Muscle layer of duodenum (tissue), 2 donors: Measurements from ENCODE around the gene TCF19.
A peak's percentile ranks its signal among the peaks of the same experiment; 100 is the strongest.

ENCODE experiments used
- H3K27ac ChIP-seq: one replicate; pipeline ENCODE4 v1.7.0; 2013; ENCODE audit warnings: mild to moderate bottlenecking, low read length
- H3K27me3 ChIP-seq: one replicate; pipeline ENCODE4 v1.7.0; 2013; ENCODE audit warnings: low read depth, mild to moderate bottlenecking, control low read depth, low read length
- H3K36me3 ChIP-seq, 2 donors: one replicate each; pipeline ENCODE4 v1.7.0; 2013; ENCODE audit warnings: low read length in 2 of 2, control low read depth in 1 of 2, mild to moderate bottlenecking in 1 of 2; ENCODE audit not compliant: insufficient read depth in 2 of 2, control insufficient read depth in 1 of 2
- H3K4me1 ChIP-seq, 2 donors: one replicate each; pipeline ENCODE4 v1.7.0; 2013; ENCODE audit warnings: low read length in 2 of 2, mild to moderate bottlenecking in 2 of 2, control low read depth in 1 of 2, moderate library complexity in 1 of 2; ENCODE audit not compliant: insufficient read depth in 2 of 2, control insufficient read depth in 1 of 2
- H3K4me3 ChIP-seq, 2 donors: one replicate each; pipeline ENCODE4 v1.7.0; 2013; ENCODE audit warnings: low read length in 2 of 2, low read depth in 1 of 2, mild to moderate bottlenecking in 1 of 2
- H3K9me3 ChIP-seq, 2 donors: one replicate each; pipeline ENCODE4 v1.7.0; 2013; ENCODE audit warnings: low read length in 2 of 2, control low read depth in 1 of 2, mild to moderate bottlenecking in 1 of 2; ENCODE audit not compliant: control insufficient read depth in 1 of 2
- donor health status: healthy.

The TCF19 gene, protein sequence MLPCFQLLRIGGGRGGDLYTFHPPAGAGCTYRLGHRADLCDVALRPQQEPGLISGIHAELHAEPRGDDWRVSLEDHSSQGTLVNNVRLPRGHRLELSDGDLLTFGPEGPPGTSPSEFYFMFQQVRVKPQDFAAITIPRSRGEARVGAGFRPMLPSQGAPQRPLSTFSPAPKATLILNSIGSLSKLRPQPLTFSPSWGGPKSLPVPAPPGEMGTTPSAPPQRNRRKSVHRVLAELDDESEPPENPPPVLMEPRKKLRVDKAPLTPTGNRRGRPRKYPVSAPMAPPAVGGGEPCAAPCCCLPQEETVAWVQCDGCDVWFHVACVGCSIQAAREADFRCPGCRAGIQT

DNA sequence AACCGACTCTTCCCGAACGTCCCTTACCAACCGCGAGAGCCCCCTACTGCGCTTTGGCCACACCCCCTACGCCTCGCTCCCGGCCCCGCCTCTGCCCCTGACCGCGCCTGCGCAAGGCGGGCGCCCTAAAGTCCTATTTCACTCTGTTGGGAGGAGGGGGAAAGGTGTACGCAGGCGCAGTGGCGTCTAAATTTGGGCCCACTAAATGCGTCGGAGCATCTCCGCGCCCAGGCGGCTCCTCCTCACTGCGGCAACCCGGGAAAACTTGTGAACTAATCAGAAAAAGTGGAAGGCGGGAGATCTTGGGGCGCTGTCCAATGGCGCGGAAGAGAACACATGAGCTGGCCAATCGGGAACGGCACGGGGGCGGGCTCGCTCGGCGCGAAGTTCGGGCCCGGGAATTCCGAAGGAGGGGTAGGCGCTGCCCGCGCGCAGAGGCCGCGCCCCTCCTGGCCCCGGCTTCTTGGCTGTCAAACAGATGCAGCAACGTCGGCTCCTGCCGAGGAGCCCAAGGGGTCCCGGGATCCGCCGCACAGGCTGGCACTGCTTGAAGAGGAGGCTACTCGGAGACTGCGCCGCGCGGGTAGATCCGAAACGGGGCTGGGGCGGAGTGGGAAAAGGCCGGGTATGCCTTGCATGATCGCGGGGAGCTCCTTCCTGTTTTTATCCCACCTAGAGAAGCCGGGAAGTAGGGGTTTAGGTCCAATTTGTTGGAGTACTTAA, at the start of gene TCF19:
TCF19 (plus strand) TSS at position 450 of the 723 bp plus-strand sequence. CDS start 881 bp downstream, outside the sequence.
- H3K27me3 ChIP-seq, result no peaks in the 10 kb centered on the region
- peaks cover 4 to 17% of the 10 kb centered on the region in 2 donors for H3K4me1 ChIP-seq
- H3K27ac ChIP-seq, result no peak within 1 kb of the TSS
- peaks cover 0 to 5% of the 10 kb centered on the region in 2 donors for H3K36me3 ChIP-seq
- H3K9me3 ChIP-seq, result no peaks in the 10 kb centered on the region
- peak within 1 kb of the TSS; percentile 78 to 83 for H3K4me3 ChIP-seq

DNA sequence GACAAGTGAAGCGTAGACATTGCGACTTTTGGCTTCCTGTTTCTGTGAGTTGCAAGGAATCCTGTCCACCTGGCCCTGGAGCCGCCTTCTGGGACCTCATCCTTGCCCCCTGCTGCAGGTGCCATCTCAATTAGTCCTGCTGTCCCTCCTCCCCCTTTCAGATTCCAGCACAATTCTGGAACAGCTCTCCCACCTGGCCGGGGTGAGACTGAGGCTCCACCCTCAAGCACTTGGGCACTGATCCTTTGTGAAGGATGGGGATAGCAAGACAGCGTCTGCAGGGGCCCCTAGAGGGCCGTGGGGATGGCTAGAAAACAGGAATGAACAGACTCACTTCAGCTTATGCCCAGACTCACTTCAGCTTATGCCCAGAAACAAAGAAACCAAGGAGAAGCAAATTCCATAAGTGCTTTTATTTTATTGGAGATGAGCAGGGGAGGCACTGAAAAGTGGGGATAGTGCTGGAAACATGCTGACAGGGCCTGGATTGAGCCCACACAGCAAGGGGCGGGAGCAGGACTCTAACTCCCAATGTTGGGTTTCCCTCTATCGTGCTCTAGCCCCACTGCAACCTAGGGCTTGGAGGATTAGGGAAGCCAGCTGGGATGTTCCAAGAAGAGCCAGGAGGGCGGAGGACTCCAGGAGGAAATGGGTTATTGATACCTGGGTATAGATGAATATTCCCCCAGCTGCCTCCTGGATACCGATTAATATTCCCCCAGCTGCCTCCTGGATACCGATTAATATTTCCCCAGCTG, 47.4 kb upstream of the TCF19 start:
- Histone ChIP-seq H3K27ac (no peak overlapping the region), H3K4me3 (no peak overlapping the region), H3K4me1 (peaks cover 13 to 20% of the 10 kb centered on the region in 2 donors), H3K9me3 (no peaks in the 10 kb centered on the region), H3K36me3 (no peaks in the 10 kb centered on the region), H3K27me3 (no peaks in the 10 kb centered on the region)

DNA sequence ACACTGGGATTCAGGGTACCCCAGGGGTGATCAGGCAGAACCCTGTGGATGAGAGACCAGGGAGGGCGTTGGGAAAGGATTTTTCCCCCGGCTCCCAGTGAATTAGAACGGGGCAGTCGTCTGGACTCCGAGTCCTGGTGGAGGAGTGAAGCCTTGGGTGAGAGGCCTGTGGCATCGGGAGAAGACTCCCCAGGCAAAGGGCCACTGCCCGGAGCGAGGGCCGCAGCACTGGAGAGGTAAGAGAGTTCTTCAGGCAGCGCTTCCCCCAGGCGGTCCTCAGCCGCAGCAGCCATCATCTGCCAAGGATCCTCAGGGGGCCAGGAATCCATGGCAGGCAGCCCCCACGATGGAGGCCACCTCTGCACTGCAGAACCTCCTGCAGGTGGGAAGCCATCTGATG, 46.7 kb upstream of the TCF19 start:
- Histone ChIP-seq H3K9me3 (no peaks in the 10 kb centered on the region), H3K4me1 (peaks cover 13 to 22% of the 10 kb centered on the region in 2 donors), H3K27me3 (no peaks in the 10 kb centered on the region), H3K4me3 (no peak overlapping the region), H3K27ac (no peak overlapping the region), H3K36me3 (no peaks in the 10 kb centered on the region)

DNA sequence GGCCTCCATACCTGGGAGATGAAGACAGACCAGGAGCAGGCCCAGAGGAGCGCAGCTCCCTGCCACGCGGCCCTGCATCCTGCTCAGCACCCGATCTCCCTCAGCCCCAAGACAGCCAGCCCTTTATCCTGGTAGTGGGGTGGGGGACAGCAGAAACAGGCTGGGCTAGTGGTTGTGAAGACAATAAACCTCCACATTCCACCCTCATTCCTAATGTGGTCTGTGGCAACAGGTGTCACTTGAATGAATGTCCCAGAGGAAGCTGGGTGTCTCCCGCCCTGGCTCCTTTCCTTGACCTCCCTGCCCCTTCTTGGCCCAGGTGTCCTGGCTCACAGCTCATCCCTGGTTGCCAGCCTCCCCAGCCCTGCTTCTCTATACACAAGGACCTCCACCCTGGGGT, 45.9 kb upstream of the TCF19 start, which contains the start of gene C6orf15:
C6orf15 (minus strand) TSS at position 98 of the 400 bp plus-strand sequence; CDS start at position 78, 20 bp downstream.
- H3K4me3 ChIP-seq, result no peak within 1 kb of the TSS
- H3K27ac ChIP-seq, result no peak within 1 kb of the TSS
- no peaks in the 10 kb centered on the region for H3K27me3 ChIP-seq
- H3K36me3 ChIP-seq, result no peaks in the 10 kb centered on the region
- H3K4me1 ChIP-seq, result peaks cover 13 to 26% of the 10 kb centered on the region in 2 donors
- H3K9me3 ChIP-seq, result no peaks in the 10 kb centered on the region

DNA sequence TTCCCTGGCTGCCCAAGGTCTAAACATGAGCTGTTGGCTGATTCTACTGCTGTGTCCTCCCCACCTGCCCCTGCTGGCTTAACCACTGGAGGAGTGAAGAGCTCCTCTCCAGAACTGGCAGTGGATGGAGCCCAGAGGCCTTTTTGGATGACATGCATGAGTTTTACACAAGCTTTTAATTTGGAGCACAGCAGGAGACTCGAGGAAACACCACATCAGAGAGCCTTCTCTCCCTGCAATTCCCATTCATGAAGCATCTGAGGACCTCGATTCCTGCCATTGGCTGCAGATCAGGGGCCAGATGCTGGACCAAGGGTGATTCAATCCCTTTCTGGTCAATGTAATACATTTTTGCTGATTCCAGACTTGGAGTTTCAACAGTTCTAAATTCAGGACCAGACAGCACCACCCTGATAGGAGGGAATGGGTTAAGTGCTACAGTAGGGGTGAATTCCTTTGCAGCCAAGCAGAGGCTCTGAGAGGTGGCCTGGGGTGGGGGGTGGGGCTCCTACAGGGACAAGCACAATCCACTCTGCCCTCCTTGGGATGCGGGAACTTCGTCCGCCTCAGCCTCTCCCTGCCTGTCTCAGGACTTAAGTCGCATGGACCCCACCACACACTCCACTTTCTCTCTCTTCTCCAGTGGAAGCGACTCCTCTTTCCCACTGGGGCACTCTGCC, 44.4 kb upstream of the TCF19 start:
- Histone ChIP-seq H3K9me3 (no peaks in the 10 kb centered on the region), H3K27me3 (no peaks in the 10 kb centered on the region), H3K4me3 (no peak overlapping the region), H3K27ac (no peak overlapping the region), H3K36me3 (no peaks in the 10 kb centered on the region), H3K4me1 (peaks cover 13 to 26% of the 10 kb centered on the region in 2 donors)

DNA sequence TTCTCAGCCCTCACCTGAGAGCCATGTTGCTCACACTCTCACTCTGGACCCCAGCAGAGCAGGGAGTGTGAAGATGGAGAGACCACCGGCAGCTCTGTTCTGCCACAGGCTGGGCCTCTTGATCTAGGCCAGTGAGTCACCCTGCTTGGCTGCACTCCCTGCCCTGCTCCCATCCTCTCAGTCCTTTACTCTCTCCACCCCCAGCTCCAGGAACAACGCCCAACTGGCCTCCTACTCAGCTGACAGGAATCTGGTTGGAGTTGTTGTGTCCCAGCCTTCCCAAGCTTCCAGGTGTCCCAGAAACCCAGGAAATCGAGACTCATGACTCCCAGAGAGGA, 43.9 kb upstream of the TCF19 start, which contains the start of gene PSORS1C1:
PSORS1C1 (plus strand) TSS at position 260 of the 338 bp plus-strand sequence. CDS start 14,833 bp downstream, outside the sequence.
- H3K4me3 ChIP-seq, result peak within 1 kb of the TSS; percentile 32 to 60

DNA sequence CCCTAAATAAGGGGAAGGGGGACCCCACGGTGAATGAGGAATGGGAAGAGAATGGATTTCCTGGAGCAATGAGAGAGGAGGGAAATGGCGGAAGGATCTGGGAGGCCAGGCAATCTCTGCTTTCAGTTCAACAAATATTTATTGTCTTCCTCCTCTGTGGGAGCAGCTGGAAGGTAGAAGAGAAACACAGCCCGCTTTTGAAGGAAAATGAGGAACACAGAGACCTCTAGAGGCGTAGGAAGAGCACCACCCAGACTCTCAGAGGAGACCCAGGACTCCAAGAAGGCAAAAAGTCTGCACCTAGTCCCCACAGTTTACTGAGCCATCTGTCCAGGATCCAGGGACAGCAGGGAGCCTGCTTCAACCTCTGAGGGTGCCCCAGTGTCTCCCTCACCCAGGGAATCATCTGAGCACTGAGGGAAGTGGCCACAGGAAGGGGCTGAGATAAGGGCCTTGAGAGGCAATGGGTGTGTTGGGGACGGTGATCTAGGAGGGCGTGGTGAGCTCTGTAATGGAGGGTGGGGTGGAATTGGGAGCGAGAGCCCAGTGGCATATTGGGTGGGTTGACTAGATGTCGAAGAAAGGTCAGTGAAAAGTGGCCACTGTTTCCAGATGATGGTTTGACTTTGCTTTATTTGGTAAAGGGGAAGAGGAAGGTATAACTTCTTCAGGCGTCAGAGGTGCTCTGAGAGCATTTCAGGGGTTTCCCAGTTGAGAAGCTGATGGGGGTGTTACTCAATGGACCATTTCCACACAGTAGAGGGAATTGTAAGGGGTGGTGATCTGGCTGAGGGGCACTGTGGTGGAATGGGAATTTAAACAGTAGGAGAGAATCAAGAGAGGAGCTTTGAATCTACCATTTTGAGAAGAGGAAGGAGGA, 43.2 kb upstream of the TCF19 start:
- no peaks in the 10 kb centered on the region for H3K9me3 ChIP-seq
- no peaks in the 10 kb centered on the region for H3K27me3 ChIP-seq
- H3K36me3 ChIP-seq, result no peaks in the 10 kb centered on the region
- peak overlapping the region; percentile 32 to 60 for H3K4me3 ChIP-seq
- peak overlapping the region; percentile 76 for H3K27ac ChIP-seq
- peaks cover 13 to 26% of the 10 kb centered on the region in 2 donors for H3K4me1 ChIP-seq

More for the DNA sequence above, 43.9 kb upstream of the TCF19 start, which contains the start of gene PSORS1C1:
- H3K27me3 ChIP-seq, result no peaks in the 10 kb centered on the region
- H3K36me3 ChIP-seq, result no peaks in the 10 kb centered on the region
- peak within 1 kb of the TSS; percentile 76 for H3K27ac ChIP-seq
- no peaks in the 10 kb centered on the region for H3K9me3 ChIP-seq
- peaks cover 13 to 26% of the 10 kb centered on the region in 2 donors for H3K4me1 ChIP-seq

DNA sequence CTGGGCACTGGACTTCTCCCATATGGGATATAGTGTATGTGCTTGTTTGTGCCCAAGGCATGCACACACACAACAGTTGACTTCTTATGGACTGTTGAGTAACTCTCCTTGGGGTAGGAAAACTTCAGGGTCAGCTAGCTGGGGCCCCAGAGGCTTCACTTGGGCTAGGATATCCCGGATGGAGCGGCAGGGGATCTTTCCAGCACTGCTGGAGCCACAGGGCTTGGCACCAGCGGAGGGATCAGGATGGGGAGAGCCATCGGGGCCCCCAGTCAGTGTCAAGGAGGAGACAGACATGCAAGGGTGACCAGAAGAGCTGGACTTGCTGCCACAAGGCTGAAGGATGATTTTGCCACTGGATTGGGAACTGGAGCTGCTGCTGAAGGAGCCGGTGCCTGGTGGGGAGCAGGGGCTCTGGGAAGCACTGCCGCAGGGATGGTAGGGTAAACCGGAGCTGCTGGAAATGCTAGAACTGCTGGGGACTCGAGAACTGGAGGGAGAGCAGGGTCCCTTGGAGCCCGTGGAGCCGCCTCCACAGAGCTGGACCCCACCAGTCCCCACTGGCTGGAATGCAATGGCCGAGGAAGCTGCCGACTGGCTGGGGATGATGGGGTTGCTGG, 42.3 kb upstream of the TCF19 start:
- Histone ChIP-seq H3K4me1 (peaks cover 13 to 26% of the 10 kb centered on the region in 2 donors), H3K27ac (no peak overlapping the region), H3K27me3 (no peaks in the 10 kb centered on the region), H3K4me3 (no peak overlapping the region), H3K9me3 (no peaks in the 10 kb centered on the region), H3K36me3 (no peaks in the 10 kb centered on the region)

DNA sequence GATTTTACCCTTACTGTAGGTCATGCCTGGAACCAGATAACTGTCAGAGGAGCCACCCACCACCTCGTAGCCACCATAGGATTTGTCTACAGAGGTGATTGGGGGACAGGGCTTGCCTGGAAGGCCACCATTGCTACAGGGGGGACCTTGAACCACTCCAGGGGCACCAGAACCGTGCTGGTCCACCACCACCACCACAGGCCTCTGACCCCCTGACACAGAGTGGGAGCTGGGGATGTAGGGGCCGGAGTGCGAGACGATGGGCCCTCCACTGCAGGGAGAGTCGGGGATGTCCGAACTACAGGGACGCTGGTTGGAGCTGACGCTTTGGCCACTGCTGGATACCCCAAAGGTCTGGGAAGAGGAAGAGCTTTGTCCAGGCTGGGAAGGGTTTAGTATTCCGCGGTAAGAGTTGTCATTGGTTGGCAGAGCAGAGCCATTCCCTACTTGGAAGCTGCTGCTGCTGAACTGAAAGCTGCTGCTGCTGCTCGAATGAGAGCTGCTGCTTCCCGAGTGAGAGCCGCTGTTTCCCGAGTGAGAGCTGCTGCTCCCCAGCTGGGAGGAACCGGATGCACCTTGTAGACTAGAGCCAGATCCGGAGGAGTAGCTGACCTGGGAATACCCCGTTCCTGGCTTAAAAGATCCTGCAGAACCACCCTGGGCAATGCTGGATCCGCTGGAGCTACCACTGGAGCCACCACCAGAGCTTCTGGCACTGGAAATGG, 41.6 kb upstream of the TCF19 start:
- H3K9me3 ChIP-seq, result no peaks in the 10 kb centered on the region
- H3K4me3 ChIP-seq, result peak overlapping the region; percentile 12 to 28
- H3K4me1 ChIP-seq, result peaks cover 13 to 27% of the 10 kb centered on the region in 2 donors
- H3K27ac ChIP-seq, result no peak overlapping the region
- H3K27me3 ChIP-seq, result no peaks in the 10 kb centered on the region
- no peaks in the 10 kb centered on the region for H3K36me3 ChIP-seq
